K562 (cell line): ENCODE measurements around the gene PARD3. TPM values are rescaled to one million over a fixed set of nuclear protein-coding genes. Genes with fewer than 3 reads are reported as not detected.

Source experiments
- ATAC-seq: fragments of 200-7000 bp; cut with Tn5 transposase; 3 replicates; pipeline ENCODE4 v1.9.1; 2020; ENCODE audit warnings: moderate library complexity
- BruUV-seq: library from RNA; stranded (reverse); fragments of 400-500 nt; replicated peaks from 2 replicates; lab custom pipeline; 2021; lab: Mats Ljungman, UMichigan
- CTCF ChIA-PET: fragments of 300-600 bp; formaldehyde crosslinking; extraction: SDS; loops from one replicate; lab custom pipeline; 2021; ENCODE audit warnings: low intra/inter-chr PET ratio; lab: Yijun Ruan, JAX
- POLR2A ChIA-PET: fragments of 300-600, 350-650 bp; sonication (Branson Sonifier 250); formaldehyde crosslinking; extraction: SDS; loops from one replicate; lab custom pipeline; 2021; ENCODE audit warnings: antibody characterized with exemption, inconsistent platforms; lab: Yijun Ruan, JAX
- DNase-seq, 4 experiments: peaks; one replicate each; pipeline versions ENCODE4 v3.0.0 to v3.0.0-alpha.2; 2011 to 2018; ENCODE audit warnings: low spot score in 3 of 4, mixed read lengths in 3 of 4; ENCODE audit errors: extremely low read depth in 1 of 4
- FAIRE-seq: peaks from 2 replicates; lab custom pipeline; 2011; peaks lifted over from hg19 to GRCh38; lab: Jason Lieb, UNC
- H2AFZ ChIP-seq: 2 replicates; pipeline ENCODE4 v1.6.0; 2011; ENCODE audit warnings: low read depth, low read length, control low read depth, inconsistent platforms
- H3K27ac ChIP-seq: fragments of 200-600 bp; 3 replicates; pipeline ENCODE4 v1.8.0; 2011; ENCODE audit warnings: low read depth, mild to moderate bottlenecking, control low read depth, inconsistent platforms, low read length, moderate library complexity, mixed read lengths; ENCODE audit errors: extremely low read depth
- H3K27me3 ChIP-seq, 2 experiments: fragments of 300-600 bp in 1 of 2; 2 replicates in 1 of 2; 3 replicates in 1 of 2; pipeline versions ENCODE4 v1.6.0 to v1.8.0; 2011; ENCODE audit warnings: inconsistent platforms in 2 of 2, low read length in 2 of 2, mild to moderate bottlenecking in 1 of 2, mixed read lengths in 1 of 2, moderate library complexity in 1 of 2; ENCODE audit not compliant: control insufficient read depth in 2 of 2, insufficient read depth in 2 of 2
- H3K36me3 ChIP-seq: fragments of 300-600 bp; 3 replicates; pipeline ENCODE4 v1.8.0; 2011; ENCODE audit warnings: mild to moderate bottlenecking, low read length, inconsistent platforms; ENCODE audit not compliant: control insufficient read depth, insufficient read depth
- H3K4me1 ChIP-seq, 2 experiments: fragments of 200-600 bp in 1 of 2; replicated peaks in 1 of 2; 2 replicates in 1 of 2; 3 replicates in 1 of 2; pipeline versions ENCODE4 v1.5.1 to v1.8.0; 2011; ENCODE audit warnings: inconsistent platforms in 2 of 2, low read length in 2 of 2, mild to moderate bottlenecking in 1 of 2, mixed read lengths in 1 of 2, moderate library complexity in 1 of 2; ENCODE audit not compliant: control insufficient read depth in 2 of 2, insufficient read depth in 2 of 2
- H3K4me2 ChIP-seq: 2 replicates; pipeline ENCODE4 v1.6.1; 2011; ENCODE audit warnings: low read length, control low read depth, inconsistent platforms, mixed read lengths; ENCODE audit not compliant: insufficient read depth
- H3K4me3 ChIP-seq: fragments of 200-600 bp; sonication (generic), shearing (Covaris generic); 2 replicates; pipeline ENCODE4 v1.5.1; 2016; ENCODE audit warnings: control low read depth, inconsistent platforms
- H3K79me2 ChIP-seq: fragments of 200-600 bp; 3 replicates; pipeline ENCODE4 v1.8.0; 2011; ENCODE audit warnings: low read length, inconsistent platforms; ENCODE audit not compliant: control insufficient read depth, insufficient read depth
- H3K9ac ChIP-seq, 2 experiments: 2 replicates each; pipeline versions ENCODE4 v1.6.0 to v1.6.1; 2011; ENCODE audit warnings: low read depth in 2 of 2, low read length in 2 of 2, control low read depth in 1 of 2, inconsistent platforms in 1 of 2, mild to moderate bottlenecking in 1 of 2, mixed read lengths in 1 of 2; ENCODE audit not compliant: insufficient read depth in 1 of 2
- H3K9me1 ChIP-seq: one replicate; pipeline ENCODE4 v1.6.0; 2011; ENCODE audit warnings: inconsistent platforms, mild to moderate bottlenecking, low read length, moderate library complexity; ENCODE audit not compliant: control insufficient read depth, insufficient read depth
- H3K9me3 ChIP-seq: replicated peaks from 2 replicates; pipeline ENCODE4 v1.5.1; 2011; ENCODE audit warnings: low read depth, low read length, inconsistent platforms; ENCODE audit not compliant: control insufficient read depth, insufficient read depth
- H4K20me1 ChIP-seq: replicated peaks from 2 replicates; pipeline ENCODE4 v1.6.1; 2011; ENCODE audit warnings: low read length, inconsistent platforms, mixed read lengths; ENCODE audit not compliant: control insufficient read depth, insufficient read depth
- GATA2 ChIP-seq: sonication (generic); formaldehyde crosslinking; IDR thresholded peaks from 2 replicates; pipeline ENCODE4 v1.4.0; 2020; ENCODE audit warnings: mild to moderate bottlenecking, missing genetic modification reagents
- HNRNPLL ChIP-seq: fragments of 200-400 bp; formaldehyde crosslinking; IDR thresholded peaks from 2 replicates; pipeline ENCODE4 v1.6.1; 2017; ENCODE audit warnings: low read length, low read depth, mild to moderate bottlenecking; ENCODE audit not compliant: poor library complexity, severe bottlenecking
- LARP7 ChIP-seq: fragments of 450-650 bp; IDR thresholded peaks from 2 replicates; pipeline ENCODE4 v1.6.1; 2016
- MECOM ChIP-seq: fragments of 250-450 bp; sonication (Bioruptor Pico); IDR thresholded peaks from 2 replicates; pipeline ENCODE4 v1.8.0; 2022; ENCODE audit warnings: inconsistent platforms
- SMAD4 ChIP-seq: fragments of 250-450 bp; sonication (Bioruptor Pico); conservative IDR thresholded peaks from 2 replicates; pipeline ENCODE4 v1.8.0; 2021; ENCODE audit warnings: inconsistent platforms, mild to moderate bottlenecking, moderate library complexity
- TGIF2 ChIP-seq: sonication (generic); formaldehyde crosslinking; IDR thresholded peaks from 2 replicates; pipeline ENCODE4 v1.8.1; 2022; ENCODE audit warnings: mild to moderate bottlenecking, missing genetic modification reagents, moderate library complexity
- ZNF717 ChIP-seq: fragments of 250-450 bp; sonication (Bioruptor Pico); IDR thresholded peaks from 2 replicates; pipeline ENCODE4 v1.5.0; 2021
- WGBS: fragments of 100-300 bp; shearing (Covaris generic); methylation state at CpG from one replicate; pipeline ENCODE4 v1.1.6; 2016; ENCODE audit warnings: low coverage, mixed read lengths; ENCODE audit not compliant: insufficient coverage; ENCODE audit errors: missing lambda C conversion rate; 5-methylcytosine and 5-hydroxymethylcytosine counted together
- in situ Hi-C: fragments of 300-500 bp; cut with MboI; formaldehyde crosslinking; loops from 4 replicates; pipeline ENCODE4 v1.15.0; 2018; ENCODE audit warnings: inconsistent platforms, mixed read lengths
- intact Hi-C: fragments of 100-400 bp; cut with micrococcal nuclease; formaldehyde crosslinking; loops from 2 replicates; pipeline ENCODE4 v1.14.2; 2022
- polyA plus RNA-seq, 8 experiments: library from polyadenylated mRNA; depleted of rRNA in 4 of 8; stranded (reverse) in 5 of 8; unstranded in 3 of 8; fragments of >200 nt; fragmentation: Nextera tagmentation in 2 of 8; fragmentation: Illumina TruSeq in 1 of 8; extraction: Ambion mirVana in 2 of 8; extraction: Trizol in 1 of 8; gene quantifications; 2 replicates each; pipeline versions ENCODE4 v1.2.1 to v1.2.3, GENCODE V29; 2011 to 2014; ENCODE audit warnings: inconsistent platforms in 1 of 8, missing spikeins in 1 of 8
- total RNA-seq, 7 experiments: library from RNA; depleted of rRNA in 6 of 7; stranded (reverse); fragments of >200 nt in 6 of 7; fragmentation: Illumina TruSeq in 2 of 7; extraction: Trizol in 2 of 7; gene quantifications; 2 replicates each; pipeline versions ENCODE4 v1.2.1 to v1.2.3, GENCODE V29; 2011 to 2021; ENCODE audit warnings: low replicate concordance in 1 of 7
- TF ChIP-seq, protein P1 (sequence below): fragments of 250-450 bp; sonication (Bioruptor Pico); IDR thresholded peaks from 2 replicates; pipeline ENCODE4 v1.5.0; 2020; ENCODE audit warnings: mild to moderate bottlenecking, borderline replicate concordance
- TF ChIP-seq, protein P2 (sequence below): fragments of 450-650 bp; formaldehyde crosslinking; IDR thresholded peaks from 2 replicates; pipeline ENCODE4 v1.4.0; 2022; ENCODE audit warnings: mild to moderate bottlenecking, moderate library complexity

Gene PARD3
- total and polyA plus RNA-seq, 9 of the 15 experiments (the other 6 are each of a cell fraction or from before 2014, with no cell fraction given), result 2.7 to 11.7 (median 7.7) TPM

DNA sequence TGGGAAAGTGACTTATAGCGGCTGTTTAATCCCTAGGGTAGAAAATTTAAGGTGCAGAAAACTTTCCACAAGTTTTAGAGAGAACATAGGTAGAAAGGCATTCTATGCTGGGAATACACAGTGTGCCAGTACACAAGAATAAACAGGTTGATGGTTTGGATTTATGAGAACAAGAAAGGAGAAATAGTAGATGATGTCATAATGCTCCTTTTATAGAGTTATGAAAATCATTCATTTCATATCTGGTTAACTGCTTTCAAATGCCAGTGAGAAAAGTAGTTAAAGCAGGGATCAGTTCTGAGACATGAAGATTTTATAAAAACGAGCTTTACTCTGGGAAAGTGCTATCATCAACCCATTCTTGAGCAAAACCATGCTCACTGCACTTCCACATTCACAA, 311.4 kb downstream of the PARD3 start:
- in situ Hi-C loops (loop anchor here (25.0 kb wide), 1 partner anchor 1166 kb away; the partner anchor contains the start of gene NRP1), intact Hi-C loops (no loop called here)
- no peak for FAIRE-seq

DNA sequence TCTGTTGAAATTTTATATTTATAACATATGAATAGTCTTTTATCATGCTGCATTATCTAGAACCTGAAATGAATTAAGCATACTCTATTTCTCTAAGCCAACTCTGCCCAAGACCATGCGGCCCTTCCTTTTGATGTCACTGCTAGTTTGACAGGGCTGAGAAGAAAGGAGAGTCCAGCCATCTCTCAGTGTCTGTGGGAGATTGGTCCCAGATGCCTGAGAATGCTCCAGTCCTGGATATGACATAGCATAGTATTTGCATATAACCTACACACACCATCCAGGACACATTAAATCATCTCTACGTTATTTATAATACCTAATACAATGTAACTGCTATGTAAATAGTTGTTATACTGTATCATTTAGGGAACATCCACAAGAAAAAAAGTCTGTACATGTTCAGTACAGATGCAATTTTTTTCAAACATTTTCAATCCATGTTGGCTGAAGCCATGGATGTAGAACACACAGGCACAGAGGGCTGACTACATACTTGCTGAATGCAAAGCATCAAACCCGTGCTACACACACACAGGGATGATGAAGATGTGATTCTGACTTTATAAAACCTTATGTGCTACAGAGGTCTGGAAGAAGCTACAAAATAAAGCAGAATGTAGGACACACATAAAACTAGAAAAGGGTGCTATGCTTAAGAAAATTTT, 315.4 kb downstream of the PARD3 start:
- ATAC-seq (no peak), FAIRE-seq (no peak), DNase-seq (no peak)
- no TSS peak for BruUV-seq
- no peak overlapping the region for H3K27ac ChIP-seq
- H2AFZ ChIP-seq, result no peak overlapping the region
- intact Hi-C loops, result no loop called here
- no peaks in the 10 kb centered on the region for H3K27me3 ChIP-seq
- H3K79me2 ChIP-seq, result no peaks in the 10 kb centered on the region
- ChIA-PET CTCF (no interaction called here), POLR2A (no interaction called here)
- H3K9ac ChIP-seq, result no peak overlapping the region
- H3K9me3 ChIP-seq, result no peaks in the 10 kb centered on the region
- no peaks in the 10 kb centered on the region for H3K9me1 ChIP-seq
- in situ Hi-C loops, result loop anchor here (25.0 kb wide), 1 partner anchor 1162 kb away; the partner anchor contains the start of gene NRP1
- H3K4me3 ChIP-seq, result no peak overlapping the region
- no peaks in the 10 kb centered on the region for H4K20me1 ChIP-seq
- 13% methylated on average over 3 of the region's 3 CpGs for WGBS
- no peaks in the 10 kb centered on the region for H3K36me3 ChIP-seq
- H3K4me2 ChIP-seq, result no peak overlapping the region
- no peaks in the 10 kb centered on the region for H3K4me1 ChIP-seq
- TF ChIP-seq LARP7, result no peak
- no peak for TF ChIP-seq ZNF717 (CRISPR knock-in tag)
- no peak for TF ChIP-seq SMAD4 (CRISPR knock-in tag)
- TF ChIP-seq, protein P1, sequence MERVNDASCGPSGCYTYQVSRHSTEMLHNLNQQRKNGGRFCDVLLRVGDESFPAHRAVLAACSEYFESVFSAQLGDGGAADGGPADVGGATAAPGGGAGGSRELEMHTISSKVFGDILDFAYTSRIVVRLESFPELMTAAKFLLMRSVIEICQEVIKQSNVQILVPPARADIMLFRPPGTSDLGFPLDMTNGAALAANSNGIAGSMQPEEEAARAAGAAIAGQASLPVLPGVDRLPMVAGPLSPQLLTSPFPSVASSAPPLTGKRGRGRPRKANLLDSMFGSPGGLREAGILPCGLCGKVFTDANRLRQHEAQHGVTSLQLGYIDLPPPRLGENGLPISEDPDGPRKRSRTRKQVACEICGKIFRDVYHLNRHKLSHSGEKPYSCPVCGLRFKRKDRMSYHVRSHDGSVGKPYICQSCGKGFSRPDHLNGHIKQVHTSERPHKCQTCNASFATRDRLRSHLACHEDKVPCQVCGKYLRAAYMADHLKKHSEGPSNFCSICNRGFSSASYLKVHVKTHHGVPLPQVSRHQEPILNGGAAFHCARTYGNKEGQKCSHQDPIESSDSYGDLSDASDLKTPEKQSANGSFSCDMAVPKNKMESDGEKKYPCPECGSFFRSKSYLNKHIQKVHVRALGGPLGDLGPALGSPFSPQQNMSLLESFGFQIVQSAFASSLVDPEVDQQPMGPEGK (CRISPR knock-in tag), result no peak
- no peak for TF ChIP-seq MECOM (CRISPR knock-in tag)
- TF ChIP-seq TGIF2 (CRISPR knock-in tag), result no peak
- TF ChIP-seq, protein P2, sequence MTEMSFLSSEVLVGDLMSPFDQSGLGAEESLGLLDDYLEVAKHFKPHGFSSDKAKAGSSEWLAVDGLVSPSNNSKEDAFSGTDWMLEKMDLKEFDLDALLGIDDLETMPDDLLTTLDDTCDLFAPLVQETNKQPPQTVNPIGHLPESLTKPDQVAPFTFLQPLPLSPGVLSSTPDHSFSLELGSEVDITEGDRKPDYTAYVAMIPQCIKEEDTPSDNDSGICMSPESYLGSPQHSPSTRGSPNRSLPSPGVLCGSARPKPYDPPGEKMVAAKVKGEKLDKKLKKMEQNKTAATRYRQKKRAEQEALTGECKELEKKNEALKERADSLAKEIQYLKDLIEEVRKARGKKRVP, result no peak
- no peak for TF ChIP-seq GATA2 (CRISPR knock-in tag)

More for the DNA sequence above, 311.4 kb downstream of the PARD3 start:
- Histone ChIP-seq H3K4me1 (no peaks in the 10 kb centered on the region), H3K9ac (no peak overlapping the region), H2AFZ (no peak overlapping the region), H3K9me1 (no peaks in the 10 kb centered on the region), H3K27ac (no peak overlapping the region), H3K4me3 (no peak overlapping the region), H3K9me3 (no peaks in the 10 kb centered on the region), H4K20me1 (no peaks in the 10 kb centered on the region), H3K27me3 (no peaks in the 10 kb centered on the region), H3K4me2 (no peak overlapping the region), H3K79me2 (no peaks in the 10 kb centered on the region), H3K36me3 (no peaks in the 10 kb centered on the region)
- POLR2A ChIA-PET, result no interaction called here
- DNase-seq (no peak), ATAC-seq (no peak)
- TF ChIP-seq HNRNPLL, result no peak
- CTCF ChIA-PET, result interaction anchor here (0.7 kb wide), 1 partner anchor 162 kb away, joined by 3 read pairs; no protein-coding TSS in a partner anchor
- no TSS peak for BruUV-seq
- 17% methylated on average over 2 of the region's 2 CpGs for WGBS
